ENCODE data around the gene TTC1. TPM values are rescaled to one million over a fixed set of nuclear protein-coding genes. Genes with fewer than 3 reads are reported as not detected.
"Not testable (repeated sequence)": the region's sequence is repeated elsewhere in the genome, so short reads cannot be mapped to it uniquely, and the experiment has no call there.

TTC1 gene
- polyA plus RNA-seq, 1 donor from 2014 or later = 80.0 TPM

DNA sequence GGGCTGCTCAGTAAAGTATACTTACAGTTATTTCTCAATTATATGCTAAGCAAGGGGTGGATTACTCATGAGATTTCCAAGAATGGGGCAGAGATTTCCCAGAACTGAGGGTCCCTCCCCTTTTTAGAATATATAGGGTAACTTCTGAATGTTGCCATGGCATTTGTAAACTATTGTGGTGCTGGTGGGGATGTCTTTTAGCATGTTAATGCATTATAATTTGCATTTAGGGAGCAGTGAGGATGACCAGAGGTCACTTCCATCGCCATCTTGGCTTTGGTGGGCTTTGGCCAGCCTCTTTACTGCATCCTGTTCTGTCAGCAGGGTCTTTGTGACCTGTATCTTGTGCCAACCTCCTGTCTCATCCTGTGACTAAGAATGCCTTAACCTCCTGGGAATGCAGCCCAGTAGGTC is 35.5 kb downstream of the TTC1 start:
- Mint-ChIP-seq H3K4me1 (peaks cover 0 to 10% (median 2%) of the 10 kb centered on the region in 3 donors), H3K27ac (no peak overlapping the region), H3K4me3 (no peak overlapping the region), H3K27me3 (no peaks in the 10 kb centered on the region), H3K9me3 (no peaks in the 10 kb centered on the region), H3K36me3 (peaks cover 4% of the 10 kb centered on the region)

DNA sequence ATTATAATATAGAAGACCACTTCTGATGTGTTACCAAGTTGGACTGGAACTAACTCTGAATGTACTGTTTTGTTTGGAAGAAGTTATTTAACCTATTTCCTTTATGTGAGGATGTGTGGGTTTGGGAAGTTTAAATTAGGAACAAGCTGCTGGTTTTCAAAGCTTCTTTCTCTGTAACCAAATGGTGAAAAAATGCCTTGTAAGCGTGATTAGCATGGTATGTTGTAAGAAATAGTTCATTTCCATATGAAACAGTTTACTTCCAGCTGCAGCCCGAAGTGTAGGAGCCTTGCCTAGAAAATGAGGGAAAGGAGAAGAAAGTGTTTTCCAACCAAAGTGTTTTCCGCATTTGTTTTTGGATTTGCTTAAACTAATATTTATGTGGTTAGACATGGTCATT is 36.0 kb downstream of the TTC1 start:
- Mint-ChIP-seq H3K4me1 (peaks cover 0 to 10% (median 2%) of the 10 kb centered on the region in 3 donors), H3K4me3 (no peak overlapping the region), H3K9me3 (no peaks in the 10 kb centered on the region), H3K36me3 (peaks cover 7% of the 10 kb centered on the region), H3K27me3 (no peaks in the 10 kb centered on the region), H3K27ac (no peak overlapping the region)

- Mint-ChIP-seq H3K36me3 (peaks cover 12% of the 10 kb centered on the region), H3K4me1 (peaks cover 0 to 10% (median 2%) of the 10 kb centered on the region in 3 donors), H3K27me3 (no peaks in the 10 kb centered on the region), H3K4me3 (no peak overlapping the region), H3K27ac (no peak overlapping the region), H3K9me3 (no peaks in the 10 kb centered on the region)
Observed at GRCh38 chr5:160047423-160047822, 38.5 kb downstream of the TTC1 start.

DNA sequence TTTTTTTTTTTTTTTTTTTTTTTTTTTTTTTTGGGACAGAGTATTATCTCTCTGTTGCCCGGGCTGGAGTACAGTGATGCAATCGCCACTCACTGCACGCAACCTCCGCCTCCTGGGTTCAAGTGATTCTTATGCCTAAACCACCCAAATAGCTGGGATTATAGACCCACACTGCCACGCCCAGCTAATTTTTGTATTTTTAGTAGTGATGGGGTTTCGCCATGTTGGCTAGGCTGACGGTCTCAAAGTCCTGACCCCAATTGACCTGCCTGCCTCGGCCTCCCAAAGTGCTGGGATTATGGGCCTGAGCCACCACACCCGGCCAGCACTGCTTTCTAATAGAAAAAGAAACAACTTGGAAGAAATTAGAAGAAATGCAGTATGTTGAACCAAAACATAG is 39.2 kb downstream of the TTC1 start:
- H3K4me3 Mint-ChIP-seq = no peak overlapping the region
- H3K36me3 Mint-ChIP-seq = peaks cover 12% of the 10 kb centered on the region
- H3K27ac Mint-ChIP-seq = no peak overlapping the region
- no peaks in the 10 kb centered on the region for H3K27me3 Mint-ChIP-seq
- no peaks in the 10 kb centered on the region for H3K9me3 Mint-ChIP-seq
- H3K4me1 Mint-ChIP-seq = peaks cover 2 to 16% (median 4%) of the 10 kb centered on the region in 3 donors

DNA sequence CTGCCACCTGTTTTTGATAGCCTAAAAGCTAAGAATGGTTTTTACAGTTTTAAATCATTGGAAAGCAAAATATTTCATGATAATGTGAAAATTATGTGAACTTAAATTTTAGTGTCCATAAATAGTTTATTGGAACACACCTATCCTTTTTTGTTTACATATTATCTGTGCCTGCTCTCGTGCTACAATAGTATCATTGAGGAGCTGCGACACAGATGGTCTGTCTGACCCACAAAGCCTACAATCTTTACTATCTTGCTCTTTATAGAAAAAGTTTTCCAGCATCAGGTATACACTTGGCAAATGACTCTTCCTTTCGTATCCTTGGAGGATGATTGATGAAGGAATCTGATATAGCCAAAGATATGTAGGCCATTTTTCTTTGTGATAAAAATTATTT is 40.2 kb downstream of the TTC1 start:
- H3K9me3 Mint-ChIP-seq = no peaks in the 10 kb centered on the region
- H3K27me3 Mint-ChIP-seq = no peaks in the 10 kb centered on the region
- peaks cover 2 to 16% (median 4%) of the 10 kb centered on the region in 3 donors for H3K4me1 Mint-ChIP-seq
- peaks cover 10% of the 10 kb centered on the region for H3K36me3 Mint-ChIP-seq
- no peak overlapping the region for H3K4me3 Mint-ChIP-seq
- H3K27ac Mint-ChIP-seq = no peak overlapping the region

DNA sequence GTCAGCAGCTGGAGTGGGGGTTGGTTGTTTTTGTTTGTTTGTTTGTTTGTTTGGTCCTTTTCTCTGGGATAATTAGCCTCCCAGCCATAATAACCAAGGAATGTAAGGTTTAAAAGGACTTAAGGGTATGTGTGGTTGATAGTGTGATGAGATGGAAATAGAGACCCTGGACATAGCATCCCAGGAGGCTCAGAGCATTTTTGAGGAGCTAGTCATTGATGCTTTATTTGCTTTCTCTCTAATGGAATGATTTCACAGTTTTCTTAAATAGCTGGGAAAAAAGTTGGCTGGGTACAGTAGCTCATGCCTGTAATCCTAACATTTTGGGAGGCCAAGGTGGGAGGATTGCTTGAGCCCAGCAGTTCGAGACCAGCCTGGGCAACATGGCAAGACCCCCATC is 45.1 kb downstream of the TTC1 start:
- no peak overlapping the region for H3K4me3 Mint-ChIP-seq
- H3K27me3 Mint-ChIP-seq = no peaks in the 10 kb centered on the region
- peak overlapping the region in 1 of 3 donors; percentile 1 for H3K27ac Mint-ChIP-seq
- H3K4me1 Mint-ChIP-seq = peaks cover 2 to 6% (median 4%) of the 10 kb centered on the region in 3 donors
- no peaks in the 10 kb centered on the region for H3K9me3 Mint-ChIP-seq
- H3K36me3 Mint-ChIP-seq = peaks cover 12% of the 10 kb centered on the region

- peaks cover 10% of the 10 kb centered on the region for H3K36me3 Mint-ChIP-seq
- no peaks in the 10 kb centered on the region for H3K9me3 Mint-ChIP-seq
- peaks cover 0 to 6% (median 4%) of the 10 kb centered on the region in 3 donors for H3K4me1 Mint-ChIP-seq
- H3K4me3 Mint-ChIP-seq = no peak overlapping the region
- H3K27me3 Mint-ChIP-seq = no peaks in the 10 kb centered on the region
- peak overlapping the region in 1 of 3 donors; percentile 19 for H3K27ac Mint-ChIP-seq
Observed at GRCh38 chr5:160054831-160055230, 45.9 kb downstream of the TTC1 start.

- Mint-ChIP-seq H3K27me3 (no peaks in the 10 kb centered on the region), H3K27ac (peak overlapping the region in 1 of 3 donors; percentile 47), H3K36me3 (peaks cover 4% of the 10 kb centered on the region), H3K9me3 (no peaks in the 10 kb centered on the region), H3K4me3 (no peak overlapping the region), H3K4me1 (peaks cover 3 to 6% (median 4%) of the 10 kb centered on the region in 3 donors)
Observed at GRCh38 chr5:160057256-160057655, 48.3 kb downstream of the TTC1 start.

GRCh38 chr5:160060001-160060400 is 51.1 kb downstream of the TTC1 start:
- Mint-ChIP-seq H3K36me3 (peaks cover 4% of the 10 kb centered on the region), H3K27me3 (no peaks in the 10 kb centered on the region), H3K4me3 (no peak overlapping the region), H3K4me1 (peaks cover 0 to 3% (median 0%) of the 10 kb centered on the region in 3 donors), H3K27ac (no peak overlapping the region), H3K9me3 (no peaks in the 10 kb centered on the region)

- H3K4me1 Mint-ChIP-seq = peaks cover 0 to 3% (median 0%) of the 10 kb centered on the region in 3 donors
- no peak overlapping the region for H3K4me3 Mint-ChIP-seq
- no peaks in the 10 kb centered on the region for H3K9me3 Mint-ChIP-seq
- no peaks in the 10 kb centered on the region for H3K27me3 Mint-ChIP-seq
- H3K36me3 Mint-ChIP-seq = peaks cover 5% of the 10 kb centered on the region
- H3K27ac Mint-ChIP-seq = no peak overlapping the region
Observed at GRCh38 chr5:160061770-160062169, 52.8 kb downstream of the TTC1 start.

GRCh38 chr5:160064417-160064810 is 55.5 kb downstream of the TTC1 start:
- no peaks in the 10 kb centered on the region for H3K9me3 Mint-ChIP-seq
- no peak overlapping the region for H3K4me3 Mint-ChIP-seq

GRCh38 chr5:160064995-160065614 is 56.2 kb downstream of the TTC1 start:
- H3K4me1 Mint-ChIP-seq = peaks cover 0 to 5% (median 0%) of the 10 kb centered on the region in 3 donors
- H3K4me3 Mint-ChIP-seq = no peak overlapping the region
- no peaks in the 10 kb centered on the region for H3K27me3 Mint-ChIP-seq
- peaks cover 2% of the 10 kb centered on the region for H3K36me3 Mint-ChIP-seq
- H3K9me3 Mint-ChIP-seq = no peaks in the 10 kb centered on the region
- no peak overlapping the region for H3K27ac Mint-ChIP-seq

More at GRCh38 chr5:160064417-160064810, 55.5 kb downstream of the TTC1 start:
- Mint-ChIP-seq H3K4me1 (peaks cover 0 to 5% (median 0%) of the 10 kb centered on the region in 3 donors), H3K27ac (no peak overlapping the region), H3K36me3 (peaks cover 2% of the 10 kb centered on the region), H3K27me3 (no peaks in the 10 kb centered on the region)

GRCh38 chr5:160069120-160069519 is 60.2 kb downstream of the TTC1 start:
- not testable (repeated sequence) for H3K36me3 Mint-ChIP-seq, H3K4me3 Mint-ChIP-seq, H3K9me3 Mint-ChIP-seq, H3K4me1 Mint-ChIP-seq, H3K27ac Mint-ChIP-seq, H3K27me3 Mint-ChIP-seq

DNA sequence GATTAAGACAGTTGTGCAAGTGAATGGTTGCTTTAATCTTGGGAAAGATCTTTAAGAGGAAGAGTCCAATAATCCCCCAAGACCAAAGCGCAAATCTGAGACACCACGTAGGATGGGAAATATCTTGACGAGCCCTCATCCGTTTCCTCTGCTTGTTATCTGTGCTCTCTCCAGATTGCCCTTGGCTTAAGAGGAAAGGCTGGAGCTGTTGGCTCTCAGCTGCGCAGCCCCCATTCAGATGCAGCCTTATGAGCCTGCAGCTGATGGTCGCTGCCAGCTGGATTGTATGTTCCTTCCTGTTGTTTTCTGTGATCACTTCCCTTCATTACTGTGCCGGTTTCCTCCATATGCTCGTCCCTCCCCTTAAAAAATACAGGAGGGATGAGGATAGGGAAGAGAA is 62.6 kb downstream of the TTC1 start:
- H3K27ac Mint-ChIP-seq = no peak overlapping the region
- no peak overlapping the region for H3K4me3 Mint-ChIP-seq
- no peaks in the 10 kb centered on the region for H3K27me3 Mint-ChIP-seq
- no peaks in the 10 kb centered on the region for H3K9me3 Mint-ChIP-seq
- H3K36me3 Mint-ChIP-seq = peaks cover 2% of the 10 kb centered on the region
- H3K4me1 Mint-ChIP-seq = peaks cover 3 to 8% (median 3%) of the 10 kb centered on the region in 3 donors

GRCh38 chr5:160071916-160072315 is 63.0 kb downstream of the TTC1 start:
- H3K27me3 Mint-ChIP-seq = no peaks in the 10 kb centered on the region
- peaks cover 3 to 8% (median 3%) of the 10 kb centered on the region in 3 donors for H3K4me1 Mint-ChIP-seq
- no peak overlapping the region for H3K27ac Mint-ChIP-seq
- H3K9me3 Mint-ChIP-seq = no peaks in the 10 kb centered on the region
- H3K4me3 Mint-ChIP-seq = peak overlapping the region in 1 of 4 donors; percentile 23
- H3K36me3 Mint-ChIP-seq = peaks cover 2% of the 10 kb centered on the region

GRCh38 chr5:160075073-160075472 is 66.1 kb downstream of the TTC1 start:
- H3K9me3 Mint-ChIP-seq = no peaks in the 10 kb centered on the region
- no peak overlapping the region for H3K4me3 Mint-ChIP-seq
- no peaks in the 10 kb centered on the region for H3K27me3 Mint-ChIP-seq
- H3K27ac Mint-ChIP-seq = peak overlapping the region in 1 of 3 donors; percentile 23
- H3K36me3 Mint-ChIP-seq = peaks cover 2% of the 10 kb centered on the region
- peaks cover 1 to 8% (median 3%) of the 10 kb centered on the region in 3 donors for H3K4me1 Mint-ChIP-seq
